Endodermal cell (in vitro differentiated cells): ENCODE data around the gene C2orf78. TPM values are rescaled to one million over a fixed set of nuclear protein-coding genes. Genes with fewer than 3 reads are reported as not detected.

Experiments
- DNase-seq: peaks from one replicate; pipeline ENCODE4 v3.0.0-alpha.2; 2017
- H3K27ac ChIP-seq: 2 replicates; pipeline ENCODE4 v1.5.1; 2013; ENCODE audit warnings: mild to moderate bottlenecking, low read depth, low read length, moderate library complexity
- H3K27me3 ChIP-seq: 2 replicates; pipeline ENCODE4 v1.6.1; 2013; ENCODE audit warnings: mild to moderate bottlenecking, low read length, moderate library complexity; ENCODE audit not compliant: insufficient read depth, control insufficient read depth, poor library complexity, severe bottlenecking
- H3K36me3 ChIP-seq: 2 replicates; pipeline ENCODE4 v1.7.0; 2013; ENCODE audit warnings: mild to moderate bottlenecking, low read length, moderate library complexity; ENCODE audit not compliant: control insufficient read depth, insufficient read depth
- H3K4me1 ChIP-seq: one replicate; pipeline ENCODE4 v1.7.0; 2013; ENCODE audit warnings: low read length; ENCODE audit not compliant: control insufficient read depth, insufficient read depth
- H3K4me3 ChIP-seq: 2 replicates; pipeline ENCODE4 v1.5.1; 2013; ENCODE audit warnings: mild to moderate bottlenecking, low read length, moderate library complexity
- H3K9ac ChIP-seq: 2 replicates; pipeline ENCODE4 v1.6.1; 2013; ENCODE audit warnings: mild to moderate bottlenecking, low read length, moderate library complexity; ENCODE audit not compliant: poor library complexity, severe bottlenecking; ENCODE audit errors: extremely low read depth
- H3K9me3 ChIP-seq: 2 replicates; pipeline ENCODE4 v1.6.1; 2013; ENCODE audit warnings: mild to moderate bottlenecking, low read length, moderate library complexity; ENCODE audit not compliant: control insufficient read depth
- H3K27ac Mint-ChIP-seq: 2 replicates; pipeline ENCODE4 v1.8.0; 2020; ENCODE audit warnings: mixed read lengths
- H3K27me3 Mint-ChIP-seq: 2 replicates; pipeline ENCODE4 v1.8.0; 2021; ENCODE audit warnings: mild to moderate bottlenecking, mixed read lengths; ENCODE audit not compliant: insufficient read depth
- H3K36me3 Mint-ChIP-seq: 2 replicates; pipeline ENCODE4 v1.8.0; 2020; ENCODE audit warnings: low read depth, mixed read lengths
- H3K4me1 Mint-ChIP-seq: 2 replicates; pipeline ENCODE4 v1.8.0; 2020; ENCODE audit warnings: mixed read lengths
- H3K4me3 Mint-ChIP-seq: 2 replicates; pipeline ENCODE4 v1.8.0; 2020; ENCODE audit warnings: mild to moderate bottlenecking, moderate library complexity, mixed read lengths
- H3K9me3 Mint-ChIP-seq: 2 replicates; pipeline ENCODE4 v1.8.0; 2020; ENCODE audit warnings: mild to moderate bottlenecking, mixed read lengths
- WGBS, 2 experiments: methylation state at CpG; one replicate each; pipeline versions ENCODE4 v1.1.5 to v1.1.7; 2013; ENCODE audit warnings: missing lambda C conversion rate in 2 of 2, mixed read lengths in 1 of 2; ENCODE audit not compliant: insufficient coverage in 1 of 2, insufficient read length in 1 of 2; 5-methylcytosine and 5-hydroxymethylcytosine counted together
- total RNA-seq, 2 donors: library from RNA; stranded (reverse); fragmentation: NEBNext Ultra II Directional in 1 of 2; extraction: Animal tissue kit (Norgen Biotek cat#: 25700) in 1 of 2; gene quantifications; 2 replicates in 1 of 2; 3 replicates in 1 of 2; pipeline ENCODE4 v1.2.1, GENCODE V29; 2021
- TF ChIP-seq, protein P1 (sequence below): fragments of 200-600 bp; sonication (generic); conservative IDR thresholded peaks from 2 replicates; pipeline ENCODE4 v1.5.0; 2021; ENCODE audit warnings: antibody characterized with exemption, mild to moderate bottlenecking

Gene C2orf78
- total RNA-seq, 2 donors from 2014 or later = not detected

DNA sequence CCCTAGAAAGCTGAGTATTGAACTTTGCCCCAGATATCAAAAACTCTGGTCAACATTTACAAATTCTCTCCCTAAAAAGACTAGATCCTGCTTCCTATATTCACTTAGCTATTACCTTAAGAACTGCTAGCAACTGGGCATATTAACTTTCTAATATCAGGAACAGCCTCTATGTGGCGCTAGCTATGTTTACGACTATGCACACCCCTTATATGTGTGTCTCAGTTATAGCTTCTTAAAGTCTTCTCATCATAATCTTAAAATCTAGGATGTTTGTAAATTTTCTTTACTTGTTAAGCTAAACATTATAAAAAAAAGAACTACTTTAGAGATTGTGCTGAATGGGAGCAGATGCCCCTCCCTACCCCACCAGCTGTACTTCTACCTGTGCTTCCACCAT lies 43.0 kb downstream of the C2orf78 start:
- Histone ChIP-seq H3K9me3 (no peaks in the 10 kb centered on the region), H3K4me3 (no peak overlapping the region), H3K9ac (no peak overlapping the region), H3K27ac (no peak overlapping the region), H3K27me3 (peaks cover 43% of the 10 kb centered on the region), H3K4me1 (peaks cover 3% of the 10 kb centered on the region), H3K36me3 (peaks cover 11% of the 10 kb centered on the region)
- TF ChIP-seq, protein P1, sequence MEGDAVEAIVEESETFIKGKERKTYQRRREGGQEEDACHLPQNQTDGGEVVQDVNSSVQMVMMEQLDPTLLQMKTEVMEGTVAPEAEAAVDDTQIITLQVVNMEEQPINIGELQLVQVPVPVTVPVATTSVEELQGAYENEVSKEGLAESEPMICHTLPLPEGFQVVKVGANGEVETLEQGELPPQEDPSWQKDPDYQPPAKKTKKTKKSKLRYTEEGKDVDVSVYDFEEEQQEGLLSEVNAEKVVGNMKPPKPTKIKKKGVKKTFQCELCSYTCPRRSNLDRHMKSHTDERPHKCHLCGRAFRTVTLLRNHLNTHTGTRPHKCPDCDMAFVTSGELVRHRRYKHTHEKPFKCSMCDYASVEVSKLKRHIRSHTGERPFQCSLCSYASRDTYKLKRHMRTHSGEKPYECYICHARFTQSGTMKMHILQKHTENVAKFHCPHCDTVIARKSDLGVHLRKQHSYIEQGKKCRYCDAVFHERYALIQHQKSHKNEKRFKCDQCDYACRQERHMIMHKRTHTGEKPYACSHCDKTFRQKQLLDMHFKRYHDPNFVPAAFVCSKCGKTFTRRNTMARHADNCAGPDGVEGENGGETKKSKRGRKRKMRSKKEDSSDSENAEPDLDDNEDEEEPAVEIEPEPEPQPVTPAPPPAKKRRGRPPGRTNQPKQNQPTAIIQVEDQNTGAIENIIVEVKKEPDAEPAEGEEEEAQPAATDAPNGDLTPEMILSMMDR = peak; percentile 43
- peaks cover 17% of the 10 kb centered on the region for H3K4me1 Mint-ChIP-seq
- H3K9me3 Mint-ChIP-seq = peaks cover 3% of the 10 kb centered on the region
- H3K4me3 Mint-ChIP-seq = no peak overlapping the region
- no peak for DNase-seq
- peaks cover 9% of the 10 kb centered on the region for H3K36me3 Mint-ChIP-seq
- 100% methylated on average over 2 of the region's 2 CpGs; no CpG with 5 or more reads in 1 of the 2 experiments for WGBS, 2 experiments
- H3K27me3 Mint-ChIP-seq = peaks cover 25% of the 10 kb centered on the region
- no peak overlapping the region for H3K27ac Mint-ChIP-seq

DNA sequence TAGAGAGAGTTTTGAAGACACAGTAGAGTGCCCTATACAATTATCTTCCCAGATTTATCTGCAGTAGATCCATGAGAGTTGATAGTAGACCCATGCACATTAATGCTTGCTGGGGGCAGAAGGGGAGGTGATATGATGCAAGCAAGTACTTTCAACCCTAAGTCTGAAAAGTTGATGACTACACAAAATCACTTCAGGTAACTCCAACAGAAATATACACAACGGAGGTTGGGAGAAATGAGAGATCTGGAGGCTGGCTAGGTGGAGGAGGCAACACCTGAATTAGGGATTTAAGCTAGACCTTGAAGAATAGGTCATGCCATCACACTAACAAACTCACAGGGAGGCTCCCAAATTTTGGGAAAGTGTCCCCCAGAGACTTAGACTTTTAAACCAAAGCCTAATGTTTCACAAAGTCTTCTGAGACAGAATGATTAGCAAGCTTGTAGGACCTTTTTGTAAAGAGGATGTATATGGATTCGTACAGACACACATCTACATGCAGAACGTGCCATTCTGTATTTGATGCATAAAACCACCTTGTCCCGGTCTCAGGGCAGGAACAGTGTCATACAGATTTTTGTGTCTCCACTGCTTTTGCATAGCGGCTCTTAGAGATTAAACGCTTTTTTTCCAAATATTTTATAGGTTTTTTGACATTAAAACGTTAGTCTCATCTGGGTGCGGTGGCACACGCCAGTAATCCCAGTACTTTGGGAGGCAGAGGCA lies 43.8 kb downstream of the C2orf78 start:
- H3K27me3 ChIP-seq = peaks cover 35% of the 10 kb centered on the region
- peaks cover 3% of the 10 kb centered on the region for H3K4me1 ChIP-seq
- H3K36me3 ChIP-seq = peaks cover 16% of the 10 kb centered on the region
- H3K36me3 Mint-ChIP-seq = peaks cover 17% of the 10 kb centered on the region
- peaks cover 17% of the 10 kb centered on the region for H3K4me1 Mint-ChIP-seq
- H3K4me3 ChIP-seq = peak overlapping the region; percentile 90
- 90 to 92% methylated on average over 9 of the region's 9 CpGs for WGBS, 2 experiments
- no peaks in the 10 kb centered on the region for H3K9me3 ChIP-seq
- TF ChIP-seq, protein P1 = no peak
- DNase-seq = no peak
- H3K4me3 Mint-ChIP-seq = peak overlapping the region; percentile 94
- no peak overlapping the region for H3K9ac ChIP-seq
- no peak overlapping the region for H3K27ac ChIP-seq
- H3K27ac Mint-ChIP-seq = no peak overlapping the region
- peaks cover 3% of the 10 kb centered on the region for H3K9me3 Mint-ChIP-seq
- peaks cover 25% of the 10 kb centered on the region for H3K27me3 Mint-ChIP-seq

- H3K27me3 ChIP-seq = peaks cover 29% of the 10 kb centered on the region
- TF ChIP-seq, protein P1 = no peak
- peaks cover 3% of the 10 kb centered on the region for H3K4me1 ChIP-seq
- DNase-seq = no peak
- peak overlapping the region; percentile 94 for H3K4me3 Mint-ChIP-seq
- no peaks in the 10 kb centered on the region for H3K9me3 ChIP-seq
- peaks cover 25% of the 10 kb centered on the region for H3K27me3 Mint-ChIP-seq
- H3K36me3 Mint-ChIP-seq = peaks cover 21% of the 10 kb centered on the region
- 41 to 65% methylated on average over 2 to 3 of the region's 4 CpGs for WGBS, 2 experiments
- peak overlapping the region; percentile 90 for H3K4me3 ChIP-seq
- peaks cover 22% of the 10 kb centered on the region for H3K36me3 ChIP-seq
- H3K27ac ChIP-seq = no peak overlapping the region
- peaks cover 3% of the 10 kb centered on the region for H3K9me3 Mint-ChIP-seq
- H3K27ac Mint-ChIP-seq = peak overlapping the region; percentile 97
- H3K9ac ChIP-seq = peak overlapping the region; percentile 73
- peaks cover 17% of the 10 kb centered on the region for H3K4me1 Mint-ChIP-seq
Measured at GRCh38 chr2:73828389-73828817, 44.4 kb downstream of the C2orf78 start.
